Mesenchymal stem cell (in vitro differentiated cells and primary cell): Measurements from ENCODE around the gene COX11. TPM values are rescaled to one million over a fixed set of nuclear protein-coding genes. Genes with fewer than 3 reads are reported as not detected.

ENCODE experiments used
- DNase-seq: peaks from one replicate; pipeline ENCODE4 v3.0.0-alpha.2; 2013
- H2AFZ ChIP-seq: one replicate; pipeline ENCODE4 v1.6.1; 2013; ENCODE audit warnings: low read depth, mild to moderate bottlenecking, control low read depth, inconsistent platforms, low read length, moderate library complexity
- H2AK5ac ChIP-seq: 2 replicates; pipeline ENCODE4 v1.6.1; 2013; ENCODE audit warnings: low read length, moderate library complexity, mild to moderate bottlenecking, inconsistent platforms; ENCODE audit not compliant: severe bottlenecking
- H2BK120ac ChIP-seq: one replicate; pipeline ENCODE4 v1.6.1; 2013; ENCODE audit warnings: low read depth, mild to moderate bottlenecking, inconsistent platforms, low read length, moderate library complexity
- H2BK12ac ChIP-seq, 2 experiments: one replicate each; pipeline ENCODE4 v1.6.1; 2013; ENCODE audit warnings: inconsistent platforms in 2 of 2, low read length in 2 of 2, mild to moderate bottlenecking in 2 of 2, moderate library complexity in 2 of 2, control low read depth in 1 of 2
- H2BK15ac ChIP-seq: one replicate; pipeline ENCODE4 v1.6.1; 2013; ENCODE audit warnings: mild to moderate bottlenecking, low read depth, inconsistent platforms; ENCODE audit not compliant: poor library complexity, severe bottlenecking
- H2BK5ac ChIP-seq: 2 replicates; pipeline ENCODE4 v1.6.1; 2013; ENCODE audit warnings: low read depth, mild to moderate bottlenecking, low read length, control low read depth, inconsistent platforms; ENCODE audit not compliant: poor library complexity, severe bottlenecking
- H3K14ac ChIP-seq, 2 experiments: one replicate each; pipeline ENCODE4 v1.6.1; 2013; ENCODE audit warnings: inconsistent platforms in 2 of 2, low read length in 2 of 2, control low read depth in 1 of 2, mild to moderate bottlenecking in 1 of 2, moderate library complexity in 1 of 2
- H3K18ac ChIP-seq, 2 experiments: one replicate each; pipeline ENCODE4 v1.6.1; 2013; ENCODE audit warnings: inconsistent platforms in 2 of 2, low read length in 2 of 2, control low read depth in 1 of 2, low read depth in 1 of 2, mild to moderate bottlenecking in 1 of 2
- H3K23ac ChIP-seq, 2 experiments: one replicate each; pipeline ENCODE4 v1.6.1; 2013; ENCODE audit warnings: inconsistent platforms in 2 of 2, low read length in 2 of 2, mild to moderate bottlenecking in 2 of 2, moderate library complexity in 2 of 2, control low read depth in 1 of 2
- H3K27ac ChIP-seq: 2 replicates; pipeline ENCODE4 v1.5.1; 2013; ENCODE audit warnings: mild to moderate bottlenecking, moderate library complexity, low read length, control low read depth, inconsistent platforms; ENCODE audit not compliant: poor library complexity, severe bottlenecking
- H3K27me3 ChIP-seq, 2 experiments: 2 replicates each; pipeline versions ENCODE4 v1.6.1 to v1.7.0; 2013; ENCODE audit warnings: low read length in 2 of 2, mild to moderate bottlenecking in 2 of 2, moderate library complexity in 2 of 2, control low read depth in 1 of 2, inconsistent platforms in 1 of 2; ENCODE audit not compliant: control insufficient read depth in 1 of 2, insufficient read depth in 1 of 2
- H3K36me3 ChIP-seq, 2 experiments: 2 replicates each; pipeline versions ENCODE4 v1.6.1 to v1.7.0; 2013; ENCODE audit warnings: low read length in 2 of 2, control low read depth in 1 of 2, inconsistent platforms in 1 of 2, low read depth in 1 of 2, mild to moderate bottlenecking in 1 of 2; ENCODE audit not compliant: insufficient read depth in 2 of 2, control insufficient read depth in 1 of 2
- H3K4ac ChIP-seq, 2 experiments: one replicate each; pipeline ENCODE4 v1.6.1; 2013; ENCODE audit warnings: inconsistent platforms in 2 of 2, low read length in 2 of 2, mild to moderate bottlenecking in 2 of 2, moderate library complexity in 2 of 2, control low read depth in 1 of 2, low read depth in 1 of 2
- H3K4me1 ChIP-seq: 2 replicates; pipeline ENCODE4 v1.6.1; 2013; ENCODE audit warnings: low read depth, low read length, control low read depth; ENCODE audit not compliant: control insufficient read depth, insufficient read depth
- H3K4me2 ChIP-seq: 2 replicates; pipeline ENCODE4 v1.6.1; 2013; ENCODE audit warnings: low read length, mild to moderate bottlenecking, inconsistent platforms; ENCODE audit not compliant: poor library complexity, severe bottlenecking
- H3K4me3 ChIP-seq, 2 experiments: 2 replicates each; pipeline versions ENCODE4 v1.5.1 to v1.7.0; 2013; ENCODE audit warnings: low read length in 2 of 2, mild to moderate bottlenecking in 2 of 2, control low read depth in 1 of 2, low read depth in 1 of 2; ENCODE audit not compliant: insufficient read depth in 1 of 2
- H3K79me1 ChIP-seq: replicated peaks from 2 replicates; pipeline ENCODE4 v1.6.1; 2013; ENCODE audit warnings: mild to moderate bottlenecking, control low read depth, low read length, inconsistent platforms; ENCODE audit not compliant: poor library complexity, severe bottlenecking
- H3K9ac ChIP-seq: 2 replicates; pipeline ENCODE4 v1.7.0; 2013; ENCODE audit warnings: mild to moderate bottlenecking, low read length, moderate library complexity
- H3K9me3 ChIP-seq: 2 replicates; pipeline ENCODE4 v1.7.0; 2013; ENCODE audit warnings: mild to moderate bottlenecking, low read length; ENCODE audit not compliant: control insufficient read depth
- H4K8ac ChIP-seq: one replicate; pipeline ENCODE4 v1.6.1; 2013; ENCODE audit warnings: inconsistent platforms, mild to moderate bottlenecking, low read length, moderate library complexity
- H4K91ac ChIP-seq: one replicate; pipeline ENCODE4 v1.6.1; 2013; ENCODE audit warnings: mild to moderate bottlenecking, low read length, inconsistent platforms
- WGBS: methylation state at CpG from one replicate; pipeline ENCODE4 v1.1.7; 2013; ENCODE audit warnings: mixed read lengths; 5-methylcytosine and 5-hydroxymethylcytosine counted together
- polyA plus RNA-seq, 2 experiments: library from polyadenylated mRNA; stranded (reverse); fragments of 200-250 nt; gene quantifications; one replicate each; pipeline ENCODE4 v1.2.3, GENCODE V29; 2013

Gene COX11, protein sequence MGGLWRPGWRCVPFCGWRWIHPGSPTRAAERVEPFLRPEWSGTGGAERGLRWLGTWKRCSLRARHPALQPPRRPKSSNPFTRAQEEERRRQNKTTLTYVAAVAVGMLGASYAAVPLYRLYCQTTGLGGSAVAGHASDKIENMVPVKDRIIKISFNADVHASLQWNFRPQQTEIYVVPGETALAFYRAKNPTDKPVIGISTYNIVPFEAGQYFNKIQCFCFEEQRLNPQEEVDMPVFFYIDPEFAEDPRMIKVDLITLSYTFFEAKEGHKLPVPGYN
- polyA plus RNA-seq (2013, experiment 1 of 2), result 41.2 TPM
- 39.8 TPM for polyA plus RNA-seq (2013, experiment 2 of 2)

GRCh38 chr17:54968262-54968987 is at the start of gene COX11, which contains the start of gene STXBP4:
Gene COX11, minus strand, starts transcription at chr17:54968654. Its CDS starts 8 bp downstream, at chr17:54968646.
Gene STXBP4, plus strand, starts transcription at chr17:54968765. Its CDS starts 17,455 bp downstream, at chr17:54986220.
- Histone ChIP-seq H3K23ac (no peak within 1 kb of the TSS), H3K27me3 (no peaks in the 10 kb centered on the region), H3K4me1 (peaks cover 2% of the 10 kb centered on the region), H3K18ac (peak within 1 kb of the TSS; percentile 85 to 88), H3K14ac (peak within 1 kb of the TSS in 1 of 2 experiments; percentile 92), H2AK5ac (peak within 1 kb of the TSS; percentile 68), H4K91ac (no peak within 1 kb of the TSS), H3K9me3 (no peaks in the 10 kb centered on the region), H2BK120ac (no peak within 1 kb of the TSS), H3K4ac (peak within 1 kb of the TSS in 1 of 2 experiments; percentile 56), H2BK5ac (peak within 1 kb of the TSS; percentile 33), H4K8ac (peak within 1 kb of the TSS; percentile 96), H3K4me3 (peak within 1 kb of the TSS; percentile 93 to 98), H2BK12ac (peak within 1 kb of the TSS in 1 of 2 experiments; percentile 17), H2BK15ac (no peak within 1 kb of the TSS), H3K79me1 (peaks cover 6% of the 10 kb centered on the region), H3K9ac (peak within 1 kb of the TSS; percentile 96), H3K36me3 (peaks cover 0 to 16% of the 10 kb centered on the region in 2 experiments), H2AFZ (peak within 1 kb of the TSS; percentile 92), H3K27ac (peak within 1 kb of the TSS; percentile 94), H3K4me2 (peak within 1 kb of the TSS; percentile 85)
- DNase-seq, result peak; percentile 97
- WGBS, result under 1% methylated on average over 54 of the region's 57 CpGs

- H2AK5ac ChIP-seq, result no peak overlapping the region
- no peaks in the 10 kb centered on the region for H3K79me1 ChIP-seq
- H3K9me3 ChIP-seq, result no peaks in the 10 kb centered on the region
- H2BK5ac ChIP-seq, result no peak overlapping the region
- H3K27ac ChIP-seq, result no peak overlapping the region
- peaks cover 0 to 13% of the 10 kb centered on the region in 2 experiments for H3K36me3 ChIP-seq
- no peak overlapping the region for H2BK120ac ChIP-seq
- no peak overlapping the region for H3K14ac ChIP-seq
- no peaks in the 10 kb centered on the region for H3K27me3 ChIP-seq
- no peak overlapping the region for H2BK15ac ChIP-seq
- peak; percentile 26 for DNase-seq
- H2AFZ ChIP-seq, result no peak overlapping the region
- no peak overlapping the region for H2BK12ac ChIP-seq
- H3K4me1 ChIP-seq, result no peaks in the 10 kb centered on the region
- WGBS, result 100% methylated on average over 1 of the region's 1 CpG
- H3K18ac ChIP-seq, result no peak overlapping the region
- H3K4ac ChIP-seq, result no peak overlapping the region
- H3K4me3 ChIP-seq, result no peak overlapping the region
- no peak overlapping the region for H4K91ac ChIP-seq
- H3K4me2 ChIP-seq, result no peak overlapping the region
- H3K9ac ChIP-seq, result no peak overlapping the region
- H4K8ac ChIP-seq, result no peak overlapping the region
- no peak overlapping the region for H3K23ac ChIP-seq
Measured at GRCh38 chr17:55005520-55005919, 37.1 kb upstream of the COX11 start.

DNA sequence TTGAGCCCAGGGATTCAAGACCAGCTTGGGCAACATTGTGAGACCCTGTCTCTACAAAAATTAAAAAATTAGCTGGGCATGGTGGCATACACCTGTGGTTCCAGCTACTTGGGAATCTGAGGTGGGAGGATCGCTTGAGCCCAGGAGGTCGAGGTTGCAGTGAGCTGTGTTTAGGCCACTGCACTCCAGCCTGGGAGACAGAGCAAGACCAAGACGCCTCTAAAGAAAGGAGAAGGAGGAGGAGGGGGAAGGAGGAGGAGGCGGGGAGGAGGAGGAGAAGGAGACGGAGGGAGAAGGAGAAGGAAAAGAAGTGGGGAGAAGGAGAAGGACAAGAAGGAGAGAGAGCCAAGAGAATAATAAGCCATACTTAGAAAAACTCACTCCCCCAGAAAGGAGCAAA is 36.0 kb upstream of the COX11 start:
- H3K4me2 ChIP-seq, result no peak overlapping the region
- H3K27me3 ChIP-seq, result no peaks in the 10 kb centered on the region
- H2BK5ac ChIP-seq, result no peak overlapping the region
- H3K4me3 ChIP-seq, result no peak overlapping the region
- no peak overlapping the region for H3K18ac ChIP-seq
- no peak overlapping the region for H3K4ac ChIP-seq
- H2BK12ac ChIP-seq, result no peak overlapping the region
- H3K23ac ChIP-seq, result no peak overlapping the region
- H2AFZ ChIP-seq, result no peak overlapping the region
- no peak overlapping the region for H2BK15ac ChIP-seq
- H3K27ac ChIP-seq, result no peak overlapping the region
- H3K9me3 ChIP-seq, result no peaks in the 10 kb centered on the region
- no peak overlapping the region for H4K91ac ChIP-seq
- peaks cover 0 to 20% of the 10 kb centered on the region in 2 experiments for H3K36me3 ChIP-seq
- no peak for DNase-seq
- H3K4me1 ChIP-seq, result no peaks in the 10 kb centered on the region
- no peak overlapping the region for H2AK5ac ChIP-seq
- H2BK120ac ChIP-seq, result no peak overlapping the region
- H3K79me1 ChIP-seq, result no peaks in the 10 kb centered on the region
- WGBS, result 73% methylated on average over 3 of the region's 5 CpGs
- H4K8ac ChIP-seq, result no peak overlapping the region
- no peak overlapping the region for H3K14ac ChIP-seq
- no peak overlapping the region for H3K9ac ChIP-seq

- no peak overlapping the region for H3K27ac ChIP-seq
- H3K4me2 ChIP-seq, result no peak overlapping the region
- no peak overlapping the region for H4K91ac ChIP-seq
- no peak overlapping the region for H3K4me3 ChIP-seq
- H2BK15ac ChIP-seq, result no peak overlapping the region
- no peaks in the 10 kb centered on the region for H3K4me1 ChIP-seq
- H2BK12ac ChIP-seq, result no peak overlapping the region
- H3K36me3 ChIP-seq, result peaks cover 0 to 15% of the 10 kb centered on the region in 2 experiments
- no peak overlapping the region for H3K9ac ChIP-seq
- H3K79me1 ChIP-seq, result no peaks in the 10 kb centered on the region
- H2BK120ac ChIP-seq, result no peak overlapping the region
- H3K14ac ChIP-seq, result no peak overlapping the region
- DNase-seq, result no peak
- H2BK5ac ChIP-seq, result no peak overlapping the region
- H3K4ac ChIP-seq, result no peak overlapping the region
- no peak overlapping the region for H2AK5ac ChIP-seq
- no peak overlapping the region for H4K8ac ChIP-seq
- no peak overlapping the region for H3K18ac ChIP-seq
- no peak overlapping the region for H3K23ac ChIP-seq
- H3K27me3 ChIP-seq, result no peaks in the 10 kb centered on the region
- H2AFZ ChIP-seq, result no peak overlapping the region
- no peaks in the 10 kb centered on the region for H3K9me3 ChIP-seq
Measured at GRCh38 chr17:55002458-55002857, 34.0 kb upstream of the COX11 start.
